MM.1S (cell line): ENCODE data around the gene PRKCE.

Source experiments
- EZH2 ChIP-seq: fragments of 300-600 bp; sonication (generic); optimal IDR thresholded peaks from 2 replicates; pipeline ENCODE3; 2017; ENCODE audit warnings: low read depth, mild to moderate bottlenecking, antibody characterized with exemption, low read length, mixed read lengths
- TF ChIP-seq, protein P1 (sequence below): fragments of 300-600 bp; sonication (generic); IDR thresholded peaks from 2 replicates; pipeline ENCODE4 v1.5.1; 2016; ENCODE audit warnings: antibody characterized with exemption, low read length, mixed read lengths

- TF ChIP-seq, protein P1, sequence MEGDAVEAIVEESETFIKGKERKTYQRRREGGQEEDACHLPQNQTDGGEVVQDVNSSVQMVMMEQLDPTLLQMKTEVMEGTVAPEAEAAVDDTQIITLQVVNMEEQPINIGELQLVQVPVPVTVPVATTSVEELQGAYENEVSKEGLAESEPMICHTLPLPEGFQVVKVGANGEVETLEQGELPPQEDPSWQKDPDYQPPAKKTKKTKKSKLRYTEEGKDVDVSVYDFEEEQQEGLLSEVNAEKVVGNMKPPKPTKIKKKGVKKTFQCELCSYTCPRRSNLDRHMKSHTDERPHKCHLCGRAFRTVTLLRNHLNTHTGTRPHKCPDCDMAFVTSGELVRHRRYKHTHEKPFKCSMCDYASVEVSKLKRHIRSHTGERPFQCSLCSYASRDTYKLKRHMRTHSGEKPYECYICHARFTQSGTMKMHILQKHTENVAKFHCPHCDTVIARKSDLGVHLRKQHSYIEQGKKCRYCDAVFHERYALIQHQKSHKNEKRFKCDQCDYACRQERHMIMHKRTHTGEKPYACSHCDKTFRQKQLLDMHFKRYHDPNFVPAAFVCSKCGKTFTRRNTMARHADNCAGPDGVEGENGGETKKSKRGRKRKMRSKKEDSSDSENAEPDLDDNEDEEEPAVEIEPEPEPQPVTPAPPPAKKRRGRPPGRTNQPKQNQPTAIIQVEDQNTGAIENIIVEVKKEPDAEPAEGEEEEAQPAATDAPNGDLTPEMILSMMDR: no peak
- TF ChIP-seq EZH2: no peak
Measured at GRCh38 chr2:45973426-45973825, 322.0 kb downstream of the PRKCE start.
